Activated CD8-positive, alpha-beta memory T cell treated with anti-CD3 and anti-CD28 coated beads, Interleukin-2, amount 50 U/mL, for 4 hours (primary cell): ENCODE data around the gene PRELID2.
"Not testable (repeated sequence)": the region's sequence is repeated elsewhere in the genome, so short reads cannot be mapped to it uniquely, and the experiment has no call there.

Experiments
- DNase-seq: peaks from one replicate; pipeline ENCODE4 v3.0.0-alpha.2; 2020

PRELID2 gene

GRCh38 chr5:145834917-145835847 is at the start of gene PRELID2:
Gene PRELID2 (minus strand): TSS chr5:145835342. CDS start chr5:145835251, 91 bp downstream.
- DNase-seq = peak; percentile 39

GRCh38 chr5:145874765-145875164 is 39.6 kb upstream of the PRELID2 start:
- no peak for DNase-seq

- no peak for DNase-seq
Observed at GRCh38 chr5:145872914-145873313, 37.8 kb upstream of the PRELID2 start, which contains the start of gene GRXCR2. Gene GRXCR2 (minus strand): TSS chr5:145873014. CDS start chr5:145872968, 46 bp downstream.

- DNase-seq = no peak
Observed at GRCh38 chr5:145872486-145872885, 37.3 kb upstream of the PRELID2 start.

GRCh38 chr5:145869753-145870152 is 34.6 kb upstream of the PRELID2 start:
- no peak for DNase-seq

- DNase-seq = no peak
Observed at GRCh38 chr5:145867806-145868205, 32.7 kb upstream of the PRELID2 start.

- DNase-seq = not testable (repeated sequence)
Observed at GRCh38 chr5:145864432-145864831, 29.3 kb upstream of the PRELID2 start.

- no peak for DNase-seq
Observed at GRCh38 chr5:145863003-145863402, 27.9 kb upstream of the PRELID2 start.

GRCh38 chr5:145859897-145860296 is 24.8 kb upstream of the PRELID2 start:
- no peak for DNase-seq

- no peak for DNase-seq
Observed at GRCh38 chr5:145859453-145859852, 24.3 kb upstream of the PRELID2 start.

GRCh38 chr5:145858959-145859358 is 23.8 kb upstream of the PRELID2 start:
- DNase-seq = no peak

- DNase-seq = no peak
Observed at GRCh38 chr5:145856285-145856818, 21.2 kb upstream of the PRELID2 start.

- DNase-seq = no peak
Observed at GRCh38 chr5:145855763-145856267, 20.7 kb upstream of the PRELID2 start.

GRCh38 chr5:145854651-145855258 is 19.6 kb upstream of the PRELID2 start:
- DNase-seq = no peak

GRCh38 chr5:145853781-145854376 is 18.7 kb upstream of the PRELID2 start:
- no peak for DNase-seq

- DNase-seq = no peak
Observed at GRCh38 chr5:145852990-145853389, 17.8 kb upstream of the PRELID2 start.

GRCh38 chr5:145848854-145849253 is 13.7 kb upstream of the PRELID2 start:
- no peak for DNase-seq

GRCh38 chr5:145847499-145848497 is 12.7 kb upstream of the PRELID2 start:
- no peak for DNase-seq

- DNase-seq = no peak
Observed at GRCh38 chr5:145846081-145846480, 10.9 kb upstream of the PRELID2 start.

- DNase-seq = no peak
Observed at GRCh38 chr5:145841299-145841698, 6.2 kb upstream of the PRELID2 start.

GRCh38 chr5:145840458-145841132 is 5.5 kb upstream of the PRELID2 start:
- no peak for DNase-seq
